ENCODE data around the gene NPTX1.
A peak's percentile ranks its signal among the peaks of the same experiment; 100 is the strongest.

NPTX1 gene

DNA sequence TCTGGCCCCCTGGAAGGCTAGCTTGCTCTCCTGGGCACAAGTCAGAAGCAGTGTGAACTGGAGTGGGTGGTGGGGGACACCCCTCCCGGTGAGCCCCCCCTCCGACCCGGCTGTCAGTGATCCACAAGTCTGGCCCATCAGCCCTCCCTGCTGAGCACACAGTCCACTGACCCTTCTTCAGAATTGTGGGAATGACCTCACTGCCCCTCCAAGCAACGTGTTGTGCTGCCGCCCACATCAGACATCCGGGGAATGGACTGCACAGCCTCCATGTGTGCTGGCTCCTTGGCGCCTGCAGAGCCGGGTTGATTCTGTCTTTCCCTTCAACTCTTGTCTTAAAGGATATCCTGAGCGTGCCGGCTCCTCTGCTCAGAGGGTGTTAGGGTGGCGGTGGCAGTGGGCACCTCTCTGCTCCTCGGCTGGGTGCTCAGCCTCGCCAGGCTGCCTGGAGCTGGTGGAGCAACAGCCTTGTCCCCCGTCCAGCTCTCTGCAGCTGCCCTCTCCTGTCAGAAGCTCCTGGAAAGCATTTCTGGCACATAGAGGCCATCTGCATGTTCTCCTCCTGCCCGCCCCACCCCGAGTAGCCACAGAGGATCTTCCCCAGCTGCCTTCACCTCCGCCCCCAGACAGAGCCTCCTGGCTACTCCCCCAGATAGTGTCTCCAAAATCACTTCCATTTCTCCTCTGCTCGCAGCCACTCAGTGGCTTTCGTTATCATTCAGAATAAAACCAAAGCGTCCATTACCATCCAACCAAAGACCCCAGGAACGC, 19.8 kb downstream of the NPTX1 start:
- DNase-seq: peak; percentile 29

GRCh38 chr17:80455784-80456183, 20.6 kb downstream of the NPTX1 start:
- peak; percentile 27 for DNase-seq

GRCh38 chr17:80455336-80455710, 21.1 kb downstream of the NPTX1 start:
- peak; percentile 76 for DNase-seq

- peak; percentile 98 for DNase-seq
These were observed 21.7 kb downstream of the NPTX1 start for GRCh38 chr17:80454557-80455335.

DNA sequence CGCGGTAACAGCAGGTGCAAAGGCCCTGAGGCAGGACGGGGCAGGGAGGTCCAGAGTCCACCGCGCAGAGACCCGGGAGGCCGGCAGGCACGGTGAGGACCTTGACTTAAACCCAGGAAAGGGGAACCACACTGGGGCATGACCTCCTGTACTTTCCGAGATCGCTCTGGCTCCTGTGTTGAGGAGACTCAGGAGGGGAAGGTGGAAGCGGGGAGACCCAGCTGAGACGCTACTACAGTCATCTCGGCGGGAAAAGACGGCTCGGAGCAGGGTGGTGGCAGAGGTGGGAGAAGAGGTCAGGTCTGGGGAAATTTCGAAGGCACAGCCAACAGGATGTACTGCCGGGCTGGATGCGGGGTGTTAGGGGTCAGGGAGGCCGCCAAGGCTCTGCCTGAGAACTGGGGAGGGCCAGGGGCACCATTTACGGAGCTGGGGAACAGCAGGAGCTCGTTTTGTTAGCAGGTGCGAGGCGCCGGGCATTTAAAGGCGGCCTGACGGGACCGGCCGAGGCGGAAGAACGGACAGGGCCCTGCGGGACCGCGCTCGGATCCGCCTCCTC, 22.3 kb downstream of the NPTX1 start:
- peak; percentile 19 for DNase-seq

GRCh38 chr17:80453126-80453997, 23.0 kb downstream of the NPTX1 start:
- no peak for DNase-seq

DNA sequence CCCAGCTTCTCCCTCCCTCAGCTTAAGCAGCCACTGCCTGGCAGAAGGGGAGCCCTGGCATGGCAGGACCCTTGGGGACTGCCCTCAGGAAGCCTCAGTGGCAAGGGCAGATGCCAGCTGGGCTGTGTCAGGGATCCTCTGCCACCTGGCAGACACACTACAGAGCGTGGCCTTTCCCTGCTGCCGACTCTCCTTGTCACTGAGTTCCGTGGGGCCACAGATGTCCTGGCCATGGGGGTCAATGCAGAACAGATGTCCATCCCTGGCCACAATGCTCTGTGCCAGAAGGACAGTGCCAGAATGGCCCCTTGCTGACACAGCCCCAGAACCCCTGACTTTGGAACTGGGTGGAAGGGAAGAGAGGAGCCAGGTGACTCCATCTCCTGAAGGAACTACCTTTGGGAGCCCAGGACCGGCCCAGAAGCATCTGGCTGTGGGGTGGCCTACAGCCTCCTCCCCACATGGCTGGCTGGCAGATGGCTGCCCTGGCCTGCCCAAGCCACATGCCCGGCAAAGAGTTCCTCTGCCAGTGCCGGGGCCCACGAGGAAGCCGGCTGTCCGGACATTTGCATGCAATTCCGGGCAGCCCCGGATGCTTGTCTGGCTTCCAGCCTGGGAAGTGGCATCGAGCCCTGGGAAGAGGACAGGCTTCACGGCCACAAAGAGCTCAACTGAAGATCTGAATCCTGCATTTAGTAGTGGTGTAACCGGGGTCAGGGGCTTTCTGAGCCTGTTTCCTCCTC, 24.1 kb downstream of the NPTX1 start:
- DNase-seq: no peak

- DNase-seq: no peak
These were observed 25.2 kb downstream of the NPTX1 start for GRCh38 chr17:80451104-80451775.

DNA sequence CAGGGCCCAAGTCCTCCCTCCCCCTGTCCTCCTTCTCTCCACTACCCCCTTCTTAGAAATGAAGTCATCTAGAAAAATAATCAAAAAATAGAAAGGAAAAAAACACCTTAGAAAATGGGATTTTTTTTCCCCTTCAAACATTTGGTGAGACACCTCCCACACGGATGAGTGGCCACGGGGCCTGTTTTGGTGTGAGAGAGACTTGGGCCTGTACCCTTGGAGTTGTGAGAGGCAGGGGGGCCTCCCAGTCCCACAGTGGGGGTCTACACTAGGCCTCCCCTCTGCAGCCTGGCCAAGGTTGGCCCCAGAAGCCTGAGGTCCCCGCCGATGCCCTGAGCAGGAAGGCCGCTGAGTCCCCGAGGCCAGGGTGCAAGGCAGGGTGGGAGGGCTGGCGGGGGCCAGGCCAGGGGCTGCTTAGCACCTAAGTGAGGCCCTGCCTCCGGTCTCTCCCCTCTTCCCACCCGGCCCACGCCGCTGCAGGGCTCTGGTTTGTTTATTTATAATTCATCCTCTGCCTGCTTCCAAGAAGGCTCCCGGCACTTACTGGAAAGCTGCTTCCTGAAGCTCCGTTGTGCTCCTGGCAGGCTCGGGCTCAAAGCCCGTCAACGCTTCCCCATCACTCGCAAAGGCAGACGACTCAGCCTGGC, 26.4 kb downstream of the NPTX1 start:
- DNase-seq: no peak

DNA sequence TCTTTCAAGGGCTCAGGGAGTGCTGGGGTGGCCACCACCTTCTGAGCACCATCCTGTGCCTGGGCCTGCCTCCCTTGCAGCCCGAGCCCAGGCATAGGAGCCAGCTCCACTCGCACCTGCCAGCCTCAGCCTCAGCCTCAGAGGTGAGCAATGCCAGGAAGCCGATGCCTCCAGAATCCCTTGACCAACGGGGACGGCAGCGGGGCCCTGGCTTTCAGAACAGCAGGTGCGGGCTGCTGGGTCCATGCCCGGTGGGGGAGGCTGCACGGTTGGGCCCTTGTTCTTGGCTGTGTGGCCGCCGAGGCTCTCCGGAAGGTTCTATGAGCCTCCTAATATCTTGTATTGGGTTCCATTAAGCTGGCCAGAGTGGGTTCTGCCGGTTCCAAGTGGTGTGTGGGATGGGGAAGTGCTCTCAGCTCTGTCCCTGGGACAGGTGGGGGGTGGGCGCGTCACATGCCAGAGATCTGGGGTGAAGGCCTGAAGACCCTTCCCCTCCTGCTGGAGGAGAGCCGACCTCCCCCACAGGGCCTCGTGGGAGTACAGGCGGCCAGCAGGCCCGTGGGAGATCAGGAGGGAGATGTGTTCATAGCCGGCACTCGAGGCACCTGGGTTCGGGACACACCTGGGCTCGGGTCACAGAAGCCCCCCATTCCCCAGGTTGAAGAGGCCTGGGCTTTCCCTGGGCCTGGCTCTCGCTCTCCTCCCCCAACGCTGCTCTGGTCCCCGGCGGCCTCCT, 27.0 kb downstream of the NPTX1 start:
- no peak for DNase-seq

DNA sequence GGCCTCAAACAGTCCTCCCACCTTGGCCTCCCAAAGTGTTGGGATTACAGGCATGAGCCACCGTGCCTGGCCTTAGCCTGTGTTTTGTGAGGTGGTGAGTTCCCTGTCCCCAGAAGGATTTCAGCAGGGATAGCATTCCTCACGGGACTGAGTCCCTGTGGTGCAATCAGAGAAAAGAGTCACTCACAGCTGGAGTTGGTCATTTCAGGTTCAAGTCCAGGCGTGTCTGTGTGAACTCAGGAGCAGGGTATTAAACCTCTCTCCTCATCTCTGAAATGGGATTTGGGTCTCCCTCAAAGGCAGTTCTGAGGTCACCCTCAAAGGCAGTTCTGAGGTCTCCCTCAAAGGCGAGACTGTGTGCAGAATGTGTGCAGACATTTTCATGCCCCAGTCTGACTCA, 28.6 kb downstream of the NPTX1 start:
- DNase-seq: no peak

- DNase-seq: no peak
These were observed 29.6 kb downstream of the NPTX1 start for GRCh38 chr17:80446645-80447405.

DNA sequence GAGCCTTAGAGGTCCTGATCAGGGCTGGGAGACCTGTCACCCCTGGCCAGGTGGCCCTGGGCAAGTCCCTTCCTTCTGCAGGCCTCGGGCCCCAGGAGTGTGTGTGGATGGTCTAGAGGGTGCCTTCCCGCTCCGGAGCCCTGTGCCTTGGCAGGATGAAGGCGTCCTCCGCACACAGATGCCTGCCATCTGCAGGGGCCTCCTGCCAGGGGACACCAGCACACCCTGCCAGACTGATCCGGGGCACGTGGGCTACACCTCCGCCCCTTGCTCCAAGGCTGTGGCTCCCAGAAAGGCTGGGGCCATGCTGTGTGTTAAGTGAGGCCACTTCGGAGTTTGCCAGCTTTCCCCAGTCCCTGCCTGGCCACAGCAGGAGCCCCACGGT, 30.7 kb downstream of the NPTX1 start:
- DNase-seq: no peak

DNA sequence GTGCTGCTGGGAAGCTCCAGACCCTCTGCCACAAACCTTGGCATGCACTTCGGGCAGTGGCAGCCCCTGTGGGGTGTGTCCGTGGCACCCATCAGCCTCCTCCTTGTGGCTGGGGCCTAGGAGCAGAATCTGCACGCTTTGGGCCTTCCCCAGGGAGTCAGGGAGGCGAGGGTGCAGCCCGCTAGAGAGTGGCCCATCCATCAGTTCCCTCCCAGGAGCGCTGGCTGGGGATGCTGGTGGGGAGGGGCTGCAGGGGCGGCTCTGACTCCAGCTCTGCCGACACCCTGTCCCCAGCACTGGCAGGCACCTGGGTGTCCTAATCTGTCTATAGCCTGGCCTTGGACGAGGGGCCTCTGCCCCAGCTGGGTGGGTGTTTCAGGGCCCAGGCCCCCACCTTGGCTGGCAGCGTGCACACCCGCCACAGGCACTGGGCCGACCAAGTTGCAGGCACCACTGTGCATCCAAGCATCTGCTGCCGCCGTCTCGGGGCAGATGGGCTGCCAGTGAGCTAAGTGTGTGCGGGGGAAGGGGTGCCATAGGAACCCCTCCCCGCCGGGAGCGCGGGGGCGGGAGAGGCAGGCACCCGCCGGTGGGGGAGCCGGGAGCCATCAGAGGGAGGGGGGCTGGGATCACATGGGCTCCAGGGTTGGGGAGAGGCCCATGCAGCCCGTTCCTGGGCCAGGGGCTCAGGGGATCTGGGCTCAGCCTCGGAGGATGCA, 31.2 kb downstream of the NPTX1 start:
- DNase-seq: no peak

- DNase-seq: no peak
These were observed 31.8 kb downstream of the NPTX1 start for GRCh38 chr17:80444644-80444979.

GRCh38 chr17:80443916-80444643, 32.3 kb downstream of the NPTX1 start:
- DNase-seq: no peak

DNA sequence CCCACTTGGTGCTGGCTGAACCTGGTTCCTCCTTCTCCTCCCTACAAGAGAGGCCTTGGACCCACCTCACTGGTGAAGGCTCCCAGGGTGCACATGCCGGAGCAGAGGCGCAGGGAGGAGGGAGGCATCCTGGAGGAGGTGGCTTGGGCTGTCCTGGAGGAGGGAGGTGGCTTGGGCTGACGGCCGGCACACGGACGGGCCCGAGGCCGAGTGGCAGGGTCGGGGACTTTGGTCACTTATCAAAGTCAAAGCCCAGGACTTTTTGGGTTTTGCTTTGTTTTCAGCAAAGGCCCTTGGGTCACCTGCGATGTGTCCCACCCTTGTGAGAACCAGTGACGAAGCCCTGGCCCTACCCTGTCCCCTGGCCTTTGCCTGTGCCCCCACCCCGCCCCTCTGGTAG, 32.9 kb downstream of the NPTX1 start:
- DNase-seq: no peak

- DNase-seq: no peak
These were observed 33.6 kb downstream of the NPTX1 start for GRCh38 chr17:80442764-80443163.

- no peak for DNase-seq
These were observed 34.1 kb downstream of the NPTX1 start for GRCh38 chr17:80442323-80442659.
